Activated gamma-delta T cell treated with Interleukin-2 at 50 U/mL for 16 hours (primary cell): ENCODE data around the gene MTARC2.
"Not testable (repeated sequence)": the region's sequence is repeated elsewhere in the genome, so short reads cannot be mapped to it uniquely, and the experiment has no call there.

Source experiments
- DNase-seq: peaks from one replicate; pipeline ENCODE4 v3.0.0-alpha.2; 2020

MTARC2 gene

GRCh38 chr1:220732621-220733020, 15.5 kb upstream of the MTARC2 start:
- no peak for DNase-seq

- DNase-seq: peak; percentile 69
These were observed 15.0 kb upstream of the MTARC2 start for GRCh38 chr1:220733086-220733601.

GRCh38 chr1:220734571-220735326, 13.4 kb upstream of the MTARC2 start:
- no peak for DNase-seq

- not testable (repeated sequence) for DNase-seq
These were observed 11.8 kb upstream of the MTARC2 start for GRCh38 chr1:220736283-220736682.

GRCh38 chr1:220741349-220741748, 6.8 kb upstream of the MTARC2 start:
- DNase-seq: no peak

- DNase-seq: no peak
These were observed 6.3 kb upstream of the MTARC2 start for GRCh38 chr1:220741825-220742224.

GRCh38 chr1:220742520-220742919, 5.6 kb upstream of the MTARC2 start:
- DNase-seq: no peak

- no peak for DNase-seq
These were observed 1.3 kb upstream of the MTARC2 start for GRCh38 chr1:220746851-220747250.

- no peak for DNase-seq
These were observed 559 bp upstream of the MTARC2 start for GRCh38 chr1:220747437-220748088.

GRCh38 chr1:220748936-220749335, 814 bp downstream of the MTARC2 start:
- DNase-seq: no peak

GRCh38 chr1:220750131-220750515, 2.0 kb downstream of the MTARC2 start:
- DNase-seq: no peak

- no peak for DNase-seq
These were observed 3.0 kb downstream of the MTARC2 start for GRCh38 chr1:220751111-220751510.

GRCh38 chr1:220754212-220754917, 6.2 kb downstream of the MTARC2 start:
- DNase-seq: no peak

GRCh38 chr1:220754918-220755295, 6.8 kb downstream of the MTARC2 start:
- no peak for DNase-seq

GRCh38 chr1:220755309-220755708, 7.2 kb downstream of the MTARC2 start:
- DNase-seq: no peak

- no peak for DNase-seq
These were observed 9.3 kb downstream of the MTARC2 start for GRCh38 chr1:220757441-220757840.

GRCh38 chr1:220759147-220759546, 11.0 kb downstream of the MTARC2 start:
- DNase-seq: no peak

- no peak for DNase-seq
These were observed 13.7 kb downstream of the MTARC2 start for GRCh38 chr1:220761688-220762427.

GRCh38 chr1:220764757-220765156, 16.6 kb downstream of the MTARC2 start:
- no peak for DNase-seq

GRCh38 chr1:220767312-220768125, 19.4 kb downstream of the MTARC2 start:
- DNase-seq: no peak

GRCh38 chr1:220768126-220768601, 20.0 kb downstream of the MTARC2 start:
- DNase-seq: no peak

- DNase-seq: no peak
These were observed 21.1 kb downstream of the MTARC2 start for GRCh38 chr1:220769205-220769604.
